ENCODE measurements around the gene SLC25A27. TPM values are rescaled to one million over a fixed set of nuclear protein-coding genes. Genes with fewer than 3 reads are reported as not detected.

The SLC25A27 gene
- total RNA-seq, 1 experiment from 2014 or later = 10.7 TPM

GRCh38 chr6:46652232-46652602, 558 bp upstream of the SLC25A27 start (continued):
- TF ChIP-seq ZBTB33 (IDR thresholded peaks at IDR 0.05; ENCODE audit: extremely low read depth, insufficient replicate concordance, low read length) (no peak), EZH2 (IDR thresholded peaks at IDR 0.05) (no peak), REST (IDR thresholded peaks at IDR 0.05; ENCODE audit: low read depth) (no peak)

GRCh38 chr6:46653439-46654195, 842 bp downstream of the SLC25A27 start:
- Histone ChIP-seq H3K36me3 (ENCODE audit: control insufficient read depth in 1 of 2, insufficient read depth in 2 of 2, low read length in 2 of 2) (no peaks in the 10 kb centered on the region), H2AFZ (ENCODE audit: low read depth, low read length, poor library complexity, severe bottlenecking) (peak overlapping the region; percentile 75), H3K27me3 (ENCODE audit: insufficient read depth, low read length) (no peaks in the 10 kb centered on the region), H4K20me1 (ENCODE audit: insufficient read depth) (no peaks in the 10 kb centered on the region), H3K9me2 (ENCODE audit: insufficient read depth) (no peaks in the 10 kb centered on the region), H3K9ac (ENCODE audit: low read length) (peak overlapping the region; percentile 68), H3K4me3 (replicated peaks in 1 of 2; ENCODE audit: low read depth in 1 of 2, low read length in 2 of 2) (peak overlapping the region; percentile 71 to 73), H3K4me2 (ENCODE audit: low read length) (peak overlapping the region; percentile 97), H3K27ac (ENCODE audit: low read depth, low read length) (peak overlapping the region; percentile 52; the same call in 1 of the 2 replicates), H3K79me2 (ENCODE audit: insufficient read depth, low read length) (no peaks in the 10 kb centered on the region), H3K4me1 (ENCODE audit: control insufficient read depth in 1 of 2, insufficient read depth in 2 of 2, low read length in 2 of 2) (peaks cover 3 to 27% of the 10 kb centered on the region in 2 experiments; a peak in 2 of 4 replicates), H3K9me3 (ENCODE audit: control insufficient read depth in 1 of 2, insufficient read depth in 1 of 2, low read depth in 1 of 2, low read length in 2 of 2) (no peaks in the 10 kb centered on the region)
- RAD21 ChIA-PET (ENCODE audit: low non-redundant PET in 1 of 2, low total read pairs in 2 of 2, uncharacterized antibody in 2 of 2, unreplicated experiment in 2 of 2) = no interaction called here
- intact Hi-C loops (cut with micrococcal nuclease) = loop anchor here (5.0 kb wide), 1 partner anchor 394 kb away; no protein-coding TSS in a partner anchor
- DNase-seq (ENCODE audit: low read depth, low spot score) = no peak
- TSS peak; percentile 56 for BruUV-seq (replicated peaks)
- CTCF ChIA-PET = no interaction called here
- POLR2A ChIA-PET = no interaction called here
- no peak for ATAC-seq
- TF ChIP-seq EZH2 (IDR thresholded peaks at IDR 0.05) = no peak
- TF ChIP-seq SP1 (IDR thresholded peaks at IDR 0.05; ENCODE audit: low read depth) = no peak
- no peak for TF ChIP-seq CBX3 (IDR thresholded peaks at IDR 0.05; ENCODE audit: low read depth)
- no peak for TF ChIP-seq ZNF274 (IDR thresholded peaks at IDR 0.05; ENCODE audit: low read depth, low read length)
- TF ChIP-seq SIN3A (IDR thresholded peaks at IDR 0.05; ENCODE audit: low read depth) = 0 out of 2 replicates have a peak, but pooled peaks have one; percentile 22
- no peak for TF ChIP-seq FOSL1 (IDR thresholded peaks at IDR 0.05; ENCODE audit: low read depth)
- TF ChIP-seq EZH2phosphoT487 (IDR thresholded peaks at IDR 0.05; ENCODE audit: borderline replicate concordance) = no peak
- no peak for TF ChIP-seq REST (IDR thresholded peaks at IDR 0.05; ENCODE audit: low read depth)
- TF ChIP-seq ELF1 (IDR thresholded peaks at IDR 0.05; ENCODE audit: borderline replicate concordance, low read depth) = no peak
- TF ChIP-seq RAD21 (IDR thresholded peaks at IDR 0.05; ENCODE audit: low read depth) = no peak
- TF ChIP-seq ZFX (IDR thresholded peaks at IDR 0.05) = peak; percentile 30; the same call in 1 of the 2 replicates
- TF ChIP-seq ATF3 (IDR thresholded peaks at IDR 0.05) = no peak
- no peak for TF ChIP-seq MAX (IDR thresholded peaks at IDR 0.05)

All from HCT116 (cell line).